IMR-90 (cell line): Measurements from ENCODE around the gene YPEL1. TPM values are rescaled to one million over a fixed set of nuclear protein-coding genes. Genes with fewer than 3 reads are reported as not detected.

Source experiments
- ATAC-seq: fragments of 200-7000 bp; cut with Tn5 transposase; 2 replicates; pipeline ENCODE4 v1.9.1; 2020; ENCODE audit warnings: low read depth, mild to moderate bottlenecking, moderate library complexity
- BruUV-seq: library from RNA; stranded (reverse); fragments of 400-500 nt; replicated peaks from 2 replicates; lab custom pipeline; 2021; lab: Mats Ljungman, UMichigan
- CTCF ChIA-PET: fragments of 300-600 bp; formaldehyde crosslinking; extraction: SDS; loops from one replicate; lab custom pipeline; 2021; ENCODE audit warnings: antibody characterized with exemption; lab: Yijun Ruan, JAX
- POLR2A ChIA-PET: fragments of 300-600 bp; sonication (Branson Sonifier 250); formaldehyde crosslinking; loops from one replicate; lab custom pipeline; 2022; ENCODE audit warnings: antibody characterized with exemption; ENCODE audit not compliant: unreplicated experiment; lab: Charles Lee
- DNase-seq: peaks from one replicate; pipeline ENCODE4 v3.0.0; 2013
- H2AFZ ChIP-seq: replicated peaks from 2 replicates; pipeline ENCODE3; 2013; ENCODE audit warnings: low read length, mild to moderate bottlenecking; ENCODE audit not compliant: poor library complexity
- H2AK5ac ChIP-seq: 2 replicates; pipeline ENCODE4 v1.6.1; 2013; ENCODE audit warnings: low read depth, low read length, inconsistent platforms
- H2AK9ac ChIP-seq: replicated peaks from 2 replicates; pipeline ENCODE3; 2013; ENCODE audit warnings: mild to moderate bottlenecking, low read depth, low read length, moderate library complexity; ENCODE audit not compliant: poor library complexity
- H2BK120ac ChIP-seq: 2 replicates; pipeline ENCODE4 v1.6.1; 2013; ENCODE audit warnings: low read depth, low read length, inconsistent platforms
- H2BK15ac ChIP-seq: 3 replicates; pipeline ENCODE4 v1.6.1; 2013; ENCODE audit warnings: low read depth, low read length, inconsistent platforms
- H2BK20ac ChIP-seq: 2 replicates; pipeline ENCODE4 v1.6.1; 2013; ENCODE audit warnings: low read depth, mild to moderate bottlenecking, inconsistent platforms, low read length, moderate library complexity
- H2BK5ac ChIP-seq: 2 replicates; pipeline ENCODE4 v1.6.1; 2013; ENCODE audit warnings: mild to moderate bottlenecking, low read depth, low read length, inconsistent platforms; ENCODE audit not compliant: poor library complexity, severe bottlenecking
- H3K14ac ChIP-seq: replicated peaks from 2 replicates; pipeline ENCODE4 v1.6.1; 2013; ENCODE audit warnings: low read depth, low read length, inconsistent platforms
- H3K18ac ChIP-seq: 2 replicates; pipeline ENCODE4 v1.6.1; 2013; ENCODE audit warnings: low read depth, low read length, control low read depth
- H3K23ac ChIP-seq: 2 replicates; pipeline ENCODE4 v1.6.1; 2013; ENCODE audit warnings: low read depth, low read length, inconsistent platforms
- H3K27ac ChIP-seq: 2 replicates; pipeline ENCODE4 v1.5.1; 2013; ENCODE audit warnings: mild to moderate bottlenecking, control low read depth, low read length; ENCODE audit not compliant: insufficient read depth
- H3K27me3 ChIP-seq: 2 replicates; pipeline ENCODE4 v1.6.1; 2013; ENCODE audit warnings: low read length; ENCODE audit not compliant: control insufficient read depth, insufficient read depth
- H3K36me3 ChIP-seq: 2 replicates; pipeline ENCODE4 v1.6.1; 2013; ENCODE audit warnings: low read length, mixed read lengths; ENCODE audit not compliant: control insufficient read depth, insufficient read depth
- H3K4ac ChIP-seq: 2 replicates; pipeline ENCODE4 v1.6.1; 2013; ENCODE audit warnings: low read depth, low read length, inconsistent platforms
- H3K4me1 ChIP-seq: 2 replicates; pipeline ENCODE4 v1.6.1; 2013; ENCODE audit warnings: low read length, mixed read lengths; ENCODE audit not compliant: control insufficient read depth, insufficient read depth
- H3K4me2 ChIP-seq: 2 replicates; pipeline ENCODE4 v1.6.1; 2013; ENCODE audit warnings: low read depth, mild to moderate bottlenecking, control low read depth, low read length, moderate library complexity
- H3K4me3 ChIP-seq: 2 replicates; pipeline ENCODE4 v1.5.1; 2013; ENCODE audit warnings: low read depth, mild to moderate bottlenecking, control low read depth, low read length, moderate library complexity; ENCODE audit not compliant: insufficient read depth
- H3K56ac ChIP-seq: 2 replicates; pipeline ENCODE4 v1.6.1; 2013; ENCODE audit warnings: low read length, inconsistent platforms; ENCODE audit not compliant: insufficient read depth; ENCODE audit errors: extremely low read depth
- H3K79me1 ChIP-seq, 2 experiments: 2 replicates each; pipeline ENCODE4 v1.6.1; 2013; ENCODE audit warnings: low read length in 2 of 2, inconsistent platforms in 1 of 2, low read depth in 1 of 2
- H3K9ac ChIP-seq: 2 replicates; pipeline ENCODE4 v1.6.1; 2013; ENCODE audit warnings: low read depth, low read length, control low read depth
- H3K9me1 ChIP-seq: 2 replicates; pipeline ENCODE4 v1.6.1; 2013; ENCODE audit warnings: low read length, inconsistent platforms; ENCODE audit not compliant: insufficient read depth
- H3K9me3 ChIP-seq: 2 replicates; pipeline ENCODE4 v1.6.1; 2013; ENCODE audit warnings: low read length; ENCODE audit not compliant: control insufficient read depth, insufficient read depth
- H4K20me1 ChIP-seq: 2 replicates; pipeline ENCODE4 v1.6.1; 2013; ENCODE audit warnings: low read length, inconsistent platforms; ENCODE audit not compliant: insufficient read depth
- H4K5ac ChIP-seq: 2 replicates; pipeline ENCODE4 v1.6.1; 2013; ENCODE audit warnings: mild to moderate bottlenecking, low read depth, low read length, control low read depth
- H4K8ac ChIP-seq, 2 experiments: 2 replicates each; pipeline ENCODE4 v1.6.1; 2013; ENCODE audit warnings: low read depth in 2 of 2, low read length in 2 of 2, control low read depth in 1 of 2, inconsistent platforms in 1 of 2
- H4K91ac ChIP-seq: 2 replicates; pipeline ENCODE4 v1.6.1; 2013; ENCODE audit warnings: low read depth, low read length, inconsistent platforms; ENCODE audit not compliant: insufficient read depth
- BHLHE40 ChIP-seq: fragments of 150-350 bp; IDR thresholded peaks from 2 replicates; pipeline ENCODE4 v1.6.1; 2016; ENCODE audit warnings: mild to moderate bottlenecking, low read depth, low read length
- CEBPB ChIP-seq: IDR thresholded peaks from 2 replicates; pipeline ENCODE4 v1.6.1; 2012; ENCODE audit warnings: low read depth, low read length, improper control_type of control experiment
- CHD1 ChIP-seq: IDR thresholded peaks from 2 replicates; pipeline ENCODE4 v1.6.1; 2012; ENCODE audit warnings: low read depth, low read length, improper control_type of control experiment
- FOS ChIP-seq: fragments of 150-350 bp; IDR thresholded peaks from 2 replicates; pipeline ENCODE4 v1.6.1; 2016; ENCODE audit warnings: low read depth, low read length
- MAZ ChIP-seq: IDR thresholded peaks from 2 replicates; pipeline ENCODE4 v1.6.1; 2012; ENCODE audit warnings: low read depth, mild to moderate bottlenecking, low read length, improper control_type of control experiment, moderate library complexity, borderline replicate concordance
- MXI1 ChIP-seq: IDR thresholded peaks from 2 replicates; pipeline ENCODE4 v1.6.1; 2012; ENCODE audit warnings: low read depth, mild to moderate bottlenecking, low read length, moderate library complexity, borderline replicate concordance
- NFE2L2 ChIP-seq: fragments of 150-350 bp; IDR thresholded peaks from 2 replicates; pipeline ENCODE4 v1.6.1; 2016; ENCODE audit warnings: low read depth, mild to moderate bottlenecking, low read length
- POLR2A ChIP-seq: IDR thresholded peaks from 2 replicates; pipeline ENCODE4 v1.6.1; 2012; ENCODE audit warnings: mild to moderate bottlenecking, low read depth, low read length
- RAD21 ChIP-seq: IDR thresholded peaks from 2 replicates; pipeline ENCODE4 v1.6.1; 2012; ENCODE audit warnings: low read length, improper control_type of control experiment
- RCOR1 ChIP-seq: IDR thresholded peaks from 2 replicates; pipeline ENCODE4 v1.6.1; 2012; ENCODE audit warnings: mild to moderate bottlenecking, low read length, improper control_type of control experiment; ENCODE audit not compliant: insufficient replicate concordance
- RFX5 ChIP-seq: IDR thresholded peaks from 2 replicates; pipeline ENCODE4 v1.8.0; 2012; ENCODE audit warnings: low read depth, mild to moderate bottlenecking, low read length, moderate library complexity
- SMC3 ChIP-seq: fragments of 150-350 bp; IDR thresholded peaks from 2 replicates; pipeline ENCODE4 v1.6.1; 2016; ENCODE audit warnings: low read depth, mild to moderate bottlenecking, antibody characterized with exemption, low read length, moderate library complexity
- WGBS, 2 experiments: methylation state at CpG; one replicate each; pipeline versions ENCODE4 v1.1.5 to v1.1.7; 2013; ENCODE audit warnings: missing lambda C conversion rate in 2 of 2; ENCODE audit not compliant: insufficient read length in 1 of 2; ENCODE audit errors: extremely low coverage in 2 of 2; 5-methylcytosine and 5-hydroxymethylcytosine counted together
- dilution Hi-C: fragments of 300-500 bp; cut with HindIII; formaldehyde crosslinking; loops from one replicate; pipeline ENCODE4 v1.14.3; 2018; ENCODE audit warnings: low sequenced_read_pairs; ENCODE audit not compliant: unreplicated experiment
- in situ Hi-C: fragments of 300-500 bp; cut with MboI; formaldehyde crosslinking; loops from 3 replicates; pipeline ENCODE4 v1.14.3; 2019; ENCODE audit warnings: low sequenced_read_pairs, inconsistent platforms, mixed read lengths
- intact Hi-C: fragments of 100-400 bp; cut with micrococcal nuclease; formaldehyde crosslinking; loops from 2 replicates; pipeline ENCODE4 v1.10.0; 2022
- polyA plus RNA-seq, 3 experiments: library from polyadenylated mRNA; depleted of rRNA; stranded (reverse); fragments of >200 nt; gene quantifications; 2 replicates each; pipeline ENCODE4 v1.2.3, GENCODE V29; 2012; ENCODE audit warnings: low replicate concordance in 1 of 3
- total RNA-seq: library from RNA; depleted of rRNA; stranded (reverse); fragments of >200 nt; gene quantifications from 2 replicates; pipeline ENCODE4 v1.2.3, GENCODE V29; 2012
- TF ChIP-seq, protein P1 (sequence below): fragments of 150-350 bp; IDR thresholded peaks from 2 replicates; pipeline ENCODE4 v1.6.1; 2016; ENCODE audit warnings: low read depth, mild to moderate bottlenecking, low read length, moderate library complexity, borderline replicate concordance
- TF ChIP-seq, protein P2 (sequence below): fragments of 150-350 bp; IDR thresholded peaks from 2 replicates; pipeline ENCODE4 v1.6.1; 2017; ENCODE audit warnings: mild to moderate bottlenecking, antibody characterized with exemption, low read length, low read depth

YPEL1 gene
- total and polyA plus RNA-seq, 2 of the 4 experiments (the other 2 are of a cell fraction), result 0.72 to 1.3 TPM

DNA sequence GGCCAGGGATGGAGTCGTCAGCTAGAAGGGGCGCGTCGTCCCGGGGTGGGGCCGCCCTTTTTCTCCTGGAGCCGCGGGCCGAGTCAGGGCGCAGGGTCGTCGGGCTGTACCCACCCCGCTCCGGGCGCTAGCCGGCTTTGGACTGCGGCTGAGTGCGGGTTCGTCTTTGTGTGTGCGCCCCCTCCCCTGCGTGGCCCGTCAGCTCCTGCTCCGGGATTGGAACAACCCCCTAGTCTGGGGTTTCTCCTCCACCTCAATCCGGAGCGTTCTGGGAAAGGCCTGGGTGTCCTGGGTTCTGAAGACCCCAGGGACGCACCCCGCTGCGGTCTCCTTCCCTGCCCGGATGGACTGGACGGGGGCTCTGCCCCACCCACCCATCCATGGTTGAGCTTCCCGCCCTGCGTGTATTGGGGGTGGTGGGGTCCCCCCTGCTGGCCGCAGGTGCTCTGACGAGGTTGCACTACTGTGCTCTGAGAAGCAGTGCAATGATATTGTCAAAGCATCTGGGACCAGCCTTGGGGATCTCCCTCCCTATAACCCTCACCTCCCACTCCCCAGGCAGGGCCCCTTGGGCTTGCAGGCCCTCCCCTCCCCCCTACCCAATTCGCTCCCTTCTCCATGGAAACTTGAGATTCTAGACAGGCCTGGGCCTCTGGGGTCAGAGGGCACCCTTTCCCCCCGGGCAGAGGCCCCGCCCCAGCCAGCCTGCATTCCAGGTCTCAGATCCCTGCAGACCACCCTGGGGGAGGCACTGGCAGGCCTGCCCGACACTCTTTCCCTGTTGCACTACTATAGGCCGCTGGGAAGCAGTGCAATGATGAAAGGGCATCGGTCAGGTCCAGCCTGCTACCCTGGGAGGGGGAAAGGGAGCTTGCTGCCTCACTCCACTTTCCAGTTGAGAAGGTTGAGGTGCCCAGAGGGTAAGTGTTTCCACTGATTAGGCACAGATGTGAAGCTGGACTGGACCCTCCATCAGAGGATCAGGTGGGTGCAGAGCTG lies 82.7 kb downstream of the YPEL1 start:
- ChIA-PET CTCF (no interaction called here), POLR2A (interaction anchor here (0.6 kb wide), 1 partner anchor 14 kb away, joined by 6 read pairs; no protein-coding TSS in a partner anchor)
- 3% methylated on average over 17 of the region's 40 CpGs; no CpG with 5 or more reads in 1 of the 2 experiments for WGBS, 2 experiments
- DNase-seq (no peak), ATAC-seq (peak; percentile 30; the same call in 1 of the 2 replicates)
- H4K5ac ChIP-seq, result no peak overlapping the region; the same call in 1 of the 2 replicates
- peak overlapping the region; percentile 66 for H3K9ac ChIP-seq
- H3K56ac ChIP-seq, result no peak overlapping the region; the same call in 1 of the 2 replicates
- H2AK5ac ChIP-seq, result peak overlapping the region; percentile 34; the same call in 1 of the 2 replicates
- peaks cover 14% of the 10 kb centered on the region for H3K9me1 ChIP-seq
- peak overlapping the region; percentile 28 to 62; a peak in 1 of 4 replicates for H4K8ac ChIP-seq
- H4K91ac ChIP-seq, result no peak overlapping the region; the same call in 1 of the 2 replicates
- intact Hi-C loops (no loop called here), in situ Hi-C loops (no loop called here), dilution Hi-C loops (no loop called here)
- peaks cover 3 to 27% of the 10 kb centered on the region in 2 experiments; a peak in 3 of 4 replicates for H3K79me1 ChIP-seq
- H3K4me1 ChIP-seq, result peaks cover 8% of the 10 kb centered on the region
- no peak overlapping the region for H2BK20ac ChIP-seq
- no peak overlapping the region for H2BK120ac ChIP-seq
- no peaks in the 10 kb centered on the region for H4K20me1 ChIP-seq
- no peak overlapping the region for H2BK15ac ChIP-seq
- no peaks in the 10 kb centered on the region for H3K27me3 ChIP-seq
- H3K18ac ChIP-seq, result no peak overlapping the region
- H3K36me3 ChIP-seq, result peaks cover 2% of the 10 kb centered on the region; the same call in 1 of the 2 replicates
- H3K27ac ChIP-seq, result peak overlapping the region; percentile 6; the same call in 1 of the 2 replicates
- peak overlapping the region; percentile 65 for H3K23ac ChIP-seq
- H3K14ac ChIP-seq, result peak overlapping the region; percentile 79
- H3K4me3 ChIP-seq, result peak overlapping the region; percentile 84
- H2AK9ac ChIP-seq, result peak overlapping the region; percentile 95
- BruUV-seq, result no TSS peak
- H2BK5ac ChIP-seq, result no peak overlapping the region
- peak overlapping the region; percentile 65 for H3K4ac ChIP-seq
- H2AFZ ChIP-seq, result peak overlapping the region; percentile 99
- H3K4me2 ChIP-seq, result peak overlapping the region; percentile 60
- no peaks in the 10 kb centered on the region for H3K9me3 ChIP-seq
- TF ChIP-seq RAD21 (no peak), RCOR1 (no peak), POLR2A (no peak), SMC3 (no peak), CHD1 (no peak), BHLHE40 (no peak), CEBPB (no peak), RFX5 (no peak), NFE2L2 (no peak), MXI1 (no peak), FOS (no peak), MAZ (no peak)
- TF ChIP-seq, protein P1, sequence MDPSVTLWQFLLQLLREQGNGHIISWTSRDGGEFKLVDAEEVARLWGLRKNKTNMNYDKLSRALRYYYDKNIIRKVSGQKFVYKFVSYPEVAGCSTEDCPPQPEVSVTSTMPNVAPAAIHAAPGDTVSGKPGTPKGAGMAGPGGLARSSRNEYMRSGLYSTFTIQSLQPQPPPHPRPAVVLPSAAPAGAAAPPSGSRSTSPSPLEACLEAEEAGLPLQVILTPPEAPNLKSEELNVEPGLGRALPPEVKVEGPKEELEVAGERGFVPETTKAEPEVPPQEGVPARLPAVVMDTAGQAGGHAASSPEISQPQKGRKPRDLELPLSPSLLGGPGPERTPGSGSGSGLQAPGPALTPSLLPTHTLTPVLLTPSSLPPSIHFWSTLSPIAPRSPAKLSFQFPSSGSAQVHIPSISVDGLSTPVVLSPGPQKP, result no peak
- TF ChIP-seq, protein P2, sequence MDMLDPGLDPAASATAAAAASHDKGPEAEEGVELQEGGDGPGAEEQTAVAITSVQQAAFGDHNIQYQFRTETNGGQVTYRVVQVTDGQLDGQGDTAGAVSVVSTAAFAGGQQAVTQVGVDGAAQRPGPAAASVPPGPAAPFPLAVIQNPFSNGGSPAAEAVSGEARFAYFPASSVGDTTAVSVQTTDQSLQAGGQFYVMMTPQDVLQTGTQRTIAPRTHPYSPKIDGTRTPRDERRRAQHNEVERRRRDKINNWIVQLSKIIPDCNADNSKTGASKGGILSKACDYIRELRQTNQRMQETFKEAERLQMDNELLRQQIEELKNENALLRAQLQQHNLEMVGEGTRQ, result no peak
